Right ventricle myocardium superior (tissue), 1 donor: ENCODE data around the gene TNNC1. TPM values are rescaled to one million over a fixed set of nuclear protein-coding genes. Genes with fewer than 3 reads are reported as not detected.

Experiments used
- ATAC-seq: fragments of 200-7000 bp; cut with Tn5 transposase; one replicate; pipeline ENCODE4 v1.9.1; 2020; ENCODE audit warnings: mild to moderate bottlenecking; ENCODE audit not compliant: poor library complexity
- DNase-seq: peaks from one replicate; pipeline ENCODE4 v3.0.0-alpha.2; 2020
- intact Hi-C: fragments of 100-400 bp; cut with DNase I; formaldehyde crosslinking; loops from one replicate; pipeline ENCODE4 v1.11.2; 2022
- long read RNA-seq: library from polyadenylated mRNA; unstranded; transcript quantifications from one replicate; pipeline ENCODE4 v2.0.0, GENCODE V29; 2021
- total RNA-seq: library from RNA; stranded (reverse); fragmentation: NEBNext Ultra II Directional; extraction: Animal tissue kit (Norgen Biotek cat#: 25700); gene quantifications from one replicate; pipeline ENCODE4 v1.2.1, GENCODE V29; 2021
- donor health status: DM: no; HTN: yes; CAD: no; lungs with severe emphysema.

TNNC1 gene
- total RNA-seq, result 7,948 TPM
- long read RNA-seq, transcript TNNC1-201 (6 exons, 714 nt), result major isoform, 4,604 of 4,908 reads
- long read RNA-seq, partial matches to known transcripts, result 241 of 4,908 reads
- long read RNA-seq, other reads (novel, unspliced or antisense), result 63 of 4,908 reads

- DNase-seq, result peak; percentile 78
- intact Hi-C loops, result no loop called here
- ATAC-seq, result peak; percentile 48
Observed at GRCh38 chr3:52453496-52454249, at the start of gene TNNC1. Gene TNNC1 (minus strand): TSS chr3:52454041. CDS start chr3:52454015, 26 bp downstream.

GRCh38 chr3:52502808-52503350 lies 49.0 kb upstream of the TNNC1 start:
- intact Hi-C loops, result no loop called here

GRCh38 chr3:52502001-52502400 lies 48.2 kb upstream of the TNNC1 start:
- DNase-seq (no peak), ATAC-seq (no peak)
- intact Hi-C loops, result no loop called here

More at GRCh38 chr3:52502808-52503350, 49.0 kb upstream of the TNNC1 start:
- DNase-seq (no peak), ATAC-seq (no peak)

- ATAC-seq (no peak), DNase-seq (no peak)
- intact Hi-C loops, result no loop called here
Observed at GRCh38 chr3:52501046-52501445, 47.2 kb upstream of the TNNC1 start.

GRCh38 chr3:52498137-52499054 lies 44.6 kb upstream of the TNNC1 start:
- intact Hi-C loops, result no loop called here
- ATAC-seq (peak; percentile 40), DNase-seq (peak; percentile 80)

- peak; percentile 48 for DNase-seq
- peak; percentile 2 for ATAC-seq
- intact Hi-C loops, result no loop called here
Observed at GRCh38 chr3:52495777-52496602, 42.1 kb upstream of the TNNC1 start.

- intact Hi-C loops, result no loop called here
- peak; percentile 33 for ATAC-seq
- peak; percentile 84 for DNase-seq
Observed at GRCh38 chr3:52494886-52495495, 41.1 kb upstream of the TNNC1 start, which contains the start of gene STAB1. Gene STAB1 (plus strand): TSS chr3:52495338. CDS start chr3:52495414, 76 bp downstream.

GRCh38 chr3:52494445-52494844 lies 40.6 kb upstream of the TNNC1 start:
- intact Hi-C loops, result no loop called here
- no peak for ATAC-seq
- DNase-seq, result no peak

GRCh38 chr3:52493232-52494017 lies 39.6 kb upstream of the TNNC1 start:
- no peak for ATAC-seq
- no peak for DNase-seq
- intact Hi-C loops, result no loop called here

GRCh38 chr3:52492059-52492458 lies 38.2 kb upstream of the TNNC1 start:
- intact Hi-C loops, result no loop called here
- no peak for ATAC-seq
- no peak for DNase-seq

GRCh38 chr3:52490939-52491526 lies 37.2 kb upstream of the TNNC1 start:
- ATAC-seq, result peak; percentile 17
- intact Hi-C loops, result no loop called here
- DNase-seq, result peak; percentile 71

- intact Hi-C loops, result no loop called here
- ATAC-seq (no peak), DNase-seq (no peak)
Observed at GRCh38 chr3:52490035-52490938, 36.4 kb upstream of the TNNC1 start.

- DNase-seq (no peak), ATAC-seq (peak; percentile 30)
- intact Hi-C loops, result no loop called here
Observed at GRCh38 chr3:52489453-52489852, 35.6 kb upstream of the TNNC1 start.

GRCh38 chr3:52488746-52489145 lies 34.9 kb upstream of the TNNC1 start:
- no peak for DNase-seq
- intact Hi-C loops, result no loop called here
- no peak for ATAC-seq

GRCh38 chr3:52487788-52488691 lies 34.2 kb upstream of the TNNC1 start:
- intact Hi-C loops, result no loop called here
- no peak for ATAC-seq

More at GRCh38 chr3:52487788-52488691, 34.2 kb upstream of the TNNC1 start:
- no peak for DNase-seq
